Retina (tissue), 1 donor: ENCODE measurements around the gene PHAF1.

Source experiments
- DNase-seq: peaks from one replicate; pipeline ENCODE4 v3.0.0-alpha.2; 2016

PHAF1 gene

GRCh38 chr16:67148221-67148620, 38.5 kb downstream of the PHAF1 start:
- DNase-seq, result no peak

GRCh38 chr16:67148656-67149275, 39.0 kb downstream of the PHAF1 start:
- no peak for DNase-seq

- peak; percentile 71 for DNase-seq
Observed at GRCh38 chr16:67149276-67150046, 39.7 kb downstream of the PHAF1 start.

GRCh38 chr16:67150047-67150832, 40.5 kb downstream of the PHAF1 start:
- peak; percentile 61 for DNase-seq

- DNase-seq, result peak; percentile 60
Observed at GRCh38 chr16:67150833-67151396, 41.2 kb downstream of the PHAF1 start, which contains the start of gene B3GNT9. Gene B3GNT9, minus strand, starts transcription at chr16:67150998. Its CDS starts 513 bp downstream, at chr16:67150485.

GRCh38 chr16:67151431-67152097, 41.8 kb downstream of the PHAF1 start:
- no peak for DNase-seq

- DNase-seq, result peak; percentile 65
Observed at GRCh38 chr16:67154578-67155294, 45.0 kb downstream of the PHAF1 start.

- DNase-seq, result peak; percentile 94
Observed at GRCh38 chr16:67155295-67156142, 45.8 kb downstream of the PHAF1 start.

GRCh38 chr16:67156143-67156844, 46.6 kb downstream of the PHAF1 start:
- no peak for DNase-seq

GRCh38 chr16:67157106-67157748, 47.5 kb downstream of the PHAF1 start:
- peak; percentile 1 for DNase-seq

GRCh38 chr16:67157892-67158635, 48.3 kb downstream of the PHAF1 start:
- DNase-seq, result no peak

- DNase-seq, result peak; percentile 59
Observed at GRCh38 chr16:67158637-67159600, 49.2 kb downstream of the PHAF1 start.

GRCh38 chr16:67161595-67162058, 51.9 kb downstream of the PHAF1 start:
- DNase-seq, result peak; percentile 2

GRCh38 chr16:67162506-67163163, 52.9 kb downstream of the PHAF1 start:
- DNase-seq, result no peak

GRCh38 chr16:67163164-67163998, 53.6 kb downstream of the PHAF1 start:
- peak; percentile 94 for DNase-seq

GRCh38 chr16:67163999-67164558, 54.3 kb downstream of the PHAF1 start:
- no peak for DNase-seq
